PFSK-1 (cell line): ENCODE measurements around the gene CCDC12.

Experiments
- POLR2AphosphoS5 ChIP-seq: IDR thresholded peaks from 2 replicates; pipeline ENCODE4 v1.6.1; 2012; ENCODE audit warnings: low read depth, mild to moderate bottlenecking, control low read depth, low read length, moderate library complexity
- SIN3A ChIP-seq: IDR thresholded peaks from 2 replicates; pipeline ENCODE4 v1.6.1; 2012; ENCODE audit warnings: mild to moderate bottlenecking, low read length, moderate library complexity, borderline replicate concordance; ENCODE audit not compliant: insufficient read depth
- TF ChIP-seq, protein P1 (sequence below), 2 experiments: IDR thresholded peaks; 2 replicates each; pipeline versions ENCODE4 v1.6.1 to v1.8.0; 2011 to 2012; ENCODE audit warnings: low read depth in 2 of 2, low read length in 2 of 2, control low read depth in 1 of 2, inconsistent platforms in 1 of 2, mild to moderate bottlenecking in 1 of 2, moderate library complexity in 1 of 2; ENCODE audit not compliant: insufficient read depth in 1 of 2

DNA sequence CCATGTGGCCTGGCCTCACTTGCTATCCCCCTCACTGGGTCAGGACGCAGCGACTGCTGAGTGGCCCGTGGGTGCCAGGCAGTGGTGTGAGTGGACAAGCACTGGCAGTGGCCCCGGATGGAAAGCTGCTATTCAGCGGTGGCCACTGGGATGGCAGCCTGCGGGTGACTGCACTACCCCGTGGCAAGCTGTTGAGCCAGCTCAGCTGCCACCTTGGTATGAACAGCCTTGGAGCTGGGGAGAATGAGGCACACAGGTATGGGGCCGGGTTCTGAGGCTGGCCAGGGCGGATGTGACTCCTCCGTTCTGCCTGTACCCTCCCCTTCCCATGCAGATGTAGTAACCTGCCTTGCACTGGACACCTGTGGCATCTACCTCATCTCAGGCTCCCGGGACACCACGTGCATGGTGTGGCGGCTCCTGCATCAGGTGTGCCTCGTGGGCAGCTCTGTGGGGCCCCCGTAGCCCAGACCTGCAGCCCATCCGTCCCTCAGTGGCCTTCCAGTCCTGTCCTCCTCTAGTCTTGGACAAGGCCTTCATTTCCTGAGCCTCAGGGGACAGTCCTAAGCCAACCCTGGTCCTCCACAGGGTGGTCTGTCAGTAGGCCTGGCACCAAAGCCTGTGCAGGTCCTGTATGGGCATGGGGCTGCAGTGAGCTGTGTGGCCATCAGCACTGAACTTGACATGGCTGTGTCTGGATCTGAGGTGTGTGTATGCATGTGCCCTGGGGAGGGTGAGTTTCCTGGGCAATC lies 31.1 kb upstream of the CCDC12 start:
- TF ChIP-seq POLR2AphosphoS5 (no peak), SIN3A (no peak)
- TF ChIP-seq, protein P1, sequence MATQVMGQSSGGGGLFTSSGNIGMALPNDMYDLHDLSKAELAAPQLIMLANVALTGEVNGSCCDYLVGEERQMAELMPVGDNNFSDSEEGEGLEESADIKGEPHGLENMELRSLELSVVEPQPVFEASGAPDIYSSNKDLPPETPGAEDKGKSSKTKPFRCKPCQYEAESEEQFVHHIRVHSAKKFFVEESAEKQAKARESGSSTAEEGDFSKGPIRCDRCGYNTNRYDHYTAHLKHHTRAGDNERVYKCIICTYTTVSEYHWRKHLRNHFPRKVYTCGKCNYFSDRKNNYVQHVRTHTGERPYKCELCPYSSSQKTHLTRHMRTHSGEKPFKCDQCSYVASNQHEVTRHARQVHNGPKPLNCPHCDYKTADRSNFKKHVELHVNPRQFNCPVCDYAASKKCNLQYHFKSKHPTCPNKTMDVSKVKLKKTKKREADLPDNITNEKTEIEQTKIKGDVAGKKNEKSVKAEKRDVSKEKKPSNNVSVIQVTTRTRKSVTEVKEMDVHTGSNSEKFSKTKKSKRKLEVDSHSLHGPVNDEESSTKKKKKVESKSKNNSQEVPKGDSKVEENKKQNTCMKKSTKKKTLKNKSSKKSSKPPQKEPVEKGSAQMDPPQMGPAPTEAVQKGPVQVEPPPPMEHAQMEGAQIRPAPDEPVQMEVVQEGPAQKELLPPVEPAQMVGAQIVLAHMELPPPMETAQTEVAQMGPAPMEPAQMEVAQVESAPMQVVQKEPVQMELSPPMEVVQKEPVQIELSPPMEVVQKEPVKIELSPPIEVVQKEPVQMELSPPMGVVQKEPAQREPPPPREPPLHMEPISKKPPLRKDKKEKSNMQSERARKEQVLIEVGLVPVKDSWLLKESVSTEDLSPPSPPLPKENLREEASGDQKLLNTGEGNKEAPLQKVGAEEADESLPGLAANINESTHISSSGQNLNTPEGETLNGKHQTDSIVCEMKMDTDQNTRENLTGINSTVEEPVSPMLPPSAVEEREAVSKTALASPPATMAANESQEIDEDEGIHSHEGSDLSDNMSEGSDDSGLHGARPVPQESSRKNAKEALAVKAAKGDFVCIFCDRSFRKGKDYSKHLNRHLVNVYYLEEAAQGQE (IDR thresholded peaks at IDR 0.05; ENCODE audit: insufficient read depth in 1 of 2, low read depth in 2 of 2, low read length in 2 of 2) = no peak
